Spleen (tissue), 11 donors: ENCODE measurements around the gene CYP4A22. TPM values are rescaled to one million over a fixed set of nuclear protein-coding genes. Genes with fewer than 3 reads are reported as not detected.
A peak's percentile ranks its signal among the peaks of the same experiment; 100 is the strongest.
"Not testable (repeated sequence)": the region's sequence is repeated elsewhere in the genome, so short reads cannot be mapped to it uniquely, and the experiment has no call there.

Source experiments
- DNase-seq: peaks from one replicate; pipeline ENCODE4 v3.0.0-alpha.2; 2020
- H3K27ac ChIP-seq, 8 donors: fragments of 200-600 bp; sonication (generic) in 7 of 8; 1 replicate in 4 of 8; 2 replicates in 4 of 8; pipeline versions ENCODE4 v1.5.0 to v1.8.0; 2016 to 2021; ENCODE audit warnings: inconsistent platforms in 4 of 8, mild to moderate bottlenecking in 4 of 8, moderate library complexity in 1 of 8
- H3K27me3 ChIP-seq, 7 donors: fragments of 200-600 bp; sonication (generic) in 6 of 7; replicated peaks in 1 of 7; 1 replicate in 4 of 7; 2 replicates in 3 of 7; pipeline versions ENCODE4 v1.5.0 to v1.8.0; 2016 to 2021; ENCODE audit warnings: inconsistent platforms in 3 of 7, mild to moderate bottlenecking in 1 of 7
- H3K36me3 ChIP-seq, 6 donors: fragments of 200-600 bp; sonication (generic) in 5 of 6; 1 replicate in 4 of 6; 2 replicates in 2 of 6; pipeline versions ENCODE4 v1.5.0 to v1.8.0; 2016 to 2021; ENCODE audit warnings: inconsistent platforms in 2 of 6
- H3K4me1 ChIP-seq, 6 donors: fragments of 200-600 bp; sonication (generic) in 5 of 6; 1 replicate in 3 of 6; 2 replicates in 3 of 6; pipeline versions ENCODE4 v1.5.0 to v1.8.0; 2016 to 2021; ENCODE audit warnings: inconsistent platforms in 3 of 6
- H3K4me3 ChIP-seq, 8 donors: fragments of 200-600 bp; sonication (generic) in 7 of 8; 1 replicate in 4 of 8; 2 replicates in 4 of 8; pipeline versions ENCODE4 v1.5.0 to v1.8.0; 2016 to 2021; ENCODE audit warnings: inconsistent platforms in 4 of 8, mild to moderate bottlenecking in 4 of 8, moderate library complexity in 2 of 8
- H3K9me3 ChIP-seq, 8 donors: fragments of 200-600 bp; sonication (generic) in 7 of 8; 1 replicate in 4 of 8; 2 replicates in 4 of 8; pipeline versions ENCODE4 v1.5.0 to v1.8.0; 2016 to 2021; ENCODE audit warnings: inconsistent platforms in 4 of 8
- POLR2A ChIP-seq, 3 donors: fragments of 450-650 bp; IDR thresholded peaks; one replicate each; pipeline ENCODE4 v1.5.1; 2017; ENCODE audit warnings: antibody characterized with exemption in 3 of 3, mild to moderate bottlenecking in 1 of 3
- POLR2AphosphoS5 ChIP-seq, 3 donors: sonication (generic); formaldehyde crosslinking; IDR thresholded peaks; one replicate each; pipeline ENCODE4 v1.5.1; 2017; ENCODE audit warnings: antibody characterized with exemption in 3 of 3
- WGBS, 5 donors: extraction: QIAGEN DNeasy Blood & Tissue Kit in 3 of 5; methylation state at CpG; one replicate each; pipeline versions ENCODE4 v1.1.5 to v1.1.7; 2013 to 2018; 5-methylcytosine and 5-hydroxymethylcytosine counted together
- intact Hi-C: fragments of 100-400 bp; cut with DNase I; formaldehyde crosslinking; loops from one replicate; pipeline ENCODE4 v1.15.0; 2023; ENCODE audit warnings: low total_unique reads
- polyA plus RNA-seq, 3 donors: library from polyadenylated mRNA; stranded (reverse); fragments of 200-250 nt; gene quantifications; one replicate each; pipeline ENCODE4 v1.2.1, GENCODE V29; 2013
- total RNA-seq, 7 donors: library from RNA; depleted of rRNA in 3 of 7; stranded (reverse); fragments of >200 nt in 3 of 7; fragmentation: NEBNext Ultra II Directional in 4 of 7; extraction: Animal tissue kit (Norgen Biotek cat#: 25700) in 4 of 7; gene quantifications; one replicate each; pipeline versions ENCODE4 v1.1.0 to v1.2.1, GENCODE V29; 2016 to 2021
- TF ChIP-seq, protein P1 (sequence below), 11 experiments: fragments of 200-600 bp in 7 of 11; fragments of 450-650 bp in 4 of 11; sonication (generic) in 4 of 11; IDR thresholded peaks in 8 of 11; conservative IDR thresholded peaks in 3 of 11; 1 replicate in 7 of 11; 2 replicates in 4 of 11; pipeline versions ENCODE4 v1.4.0 to v1.8.0; 2016 to 2021; ENCODE audit warnings: antibody characterized with exemption in 11 of 11, inconsistent platforms in 4 of 11, mild to moderate bottlenecking in 1 of 11
- donor health status: healthy with polysubstance abuse.
- donor health status: DM: no; HTN: no; CAD: no; lungs with moderate emphysema.
- donor health status: DM: no; HTN: no; CAD: no.
- donor health status: Bipolar disorder and iron deficiency.
- donor health status: healthy.
- donor health status: DM: no; HTN: no; CAD: no.
- donor health status: DM: yes; HTN: yes; CAD: no.

The CYP4A22 gene
- total and polyA plus RNA-seq, 10 donors: 0.43 TPM; not detected in 9

DNA sequence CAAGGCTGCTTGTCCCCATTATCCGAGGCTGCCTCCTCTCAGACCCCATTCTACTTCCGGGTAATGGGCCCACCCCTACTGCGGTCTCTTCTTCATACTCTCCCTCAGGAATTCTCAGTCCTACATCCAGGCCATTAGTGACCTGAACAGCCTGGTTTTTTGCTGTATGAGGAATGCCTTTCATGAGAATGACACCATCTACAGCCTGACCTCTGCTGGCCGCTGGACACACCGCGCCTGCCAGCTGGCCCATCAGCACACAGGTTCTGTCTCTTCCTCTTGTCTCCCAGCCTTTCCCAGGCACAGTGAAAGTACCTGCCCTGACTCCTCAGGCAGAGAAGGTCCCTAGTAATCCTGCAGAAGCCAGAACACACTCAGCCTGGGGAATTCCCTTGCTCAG is 6.4 kb downstream of the CYP4A22 start:
- H3K9me3 ChIP-seq, H3K4me1 ChIP-seq, H3K27ac ChIP-seq, DNase-seq, H3K27me3 ChIP-seq, H3K4me3 ChIP-seq, intact Hi-C loops, H3K36me3 ChIP-seq: not testable (repeated sequence)
- WGBS, 5 donors: 62 to 78% (median 69%) methylated on average over 6 of the region's 6 CpGs
- TF ChIP-seq, protein P1, sequence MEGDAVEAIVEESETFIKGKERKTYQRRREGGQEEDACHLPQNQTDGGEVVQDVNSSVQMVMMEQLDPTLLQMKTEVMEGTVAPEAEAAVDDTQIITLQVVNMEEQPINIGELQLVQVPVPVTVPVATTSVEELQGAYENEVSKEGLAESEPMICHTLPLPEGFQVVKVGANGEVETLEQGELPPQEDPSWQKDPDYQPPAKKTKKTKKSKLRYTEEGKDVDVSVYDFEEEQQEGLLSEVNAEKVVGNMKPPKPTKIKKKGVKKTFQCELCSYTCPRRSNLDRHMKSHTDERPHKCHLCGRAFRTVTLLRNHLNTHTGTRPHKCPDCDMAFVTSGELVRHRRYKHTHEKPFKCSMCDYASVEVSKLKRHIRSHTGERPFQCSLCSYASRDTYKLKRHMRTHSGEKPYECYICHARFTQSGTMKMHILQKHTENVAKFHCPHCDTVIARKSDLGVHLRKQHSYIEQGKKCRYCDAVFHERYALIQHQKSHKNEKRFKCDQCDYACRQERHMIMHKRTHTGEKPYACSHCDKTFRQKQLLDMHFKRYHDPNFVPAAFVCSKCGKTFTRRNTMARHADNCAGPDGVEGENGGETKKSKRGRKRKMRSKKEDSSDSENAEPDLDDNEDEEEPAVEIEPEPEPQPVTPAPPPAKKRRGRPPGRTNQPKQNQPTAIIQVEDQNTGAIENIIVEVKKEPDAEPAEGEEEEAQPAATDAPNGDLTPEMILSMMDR (IDR thresholded peaks at IDR 0.05 in 8 of 11, conservative IDR thresholded peaks at IDR 0.05 in 3 of 11): peak in 2 of 11 experiments; percentile 21 to 23

DNA sequence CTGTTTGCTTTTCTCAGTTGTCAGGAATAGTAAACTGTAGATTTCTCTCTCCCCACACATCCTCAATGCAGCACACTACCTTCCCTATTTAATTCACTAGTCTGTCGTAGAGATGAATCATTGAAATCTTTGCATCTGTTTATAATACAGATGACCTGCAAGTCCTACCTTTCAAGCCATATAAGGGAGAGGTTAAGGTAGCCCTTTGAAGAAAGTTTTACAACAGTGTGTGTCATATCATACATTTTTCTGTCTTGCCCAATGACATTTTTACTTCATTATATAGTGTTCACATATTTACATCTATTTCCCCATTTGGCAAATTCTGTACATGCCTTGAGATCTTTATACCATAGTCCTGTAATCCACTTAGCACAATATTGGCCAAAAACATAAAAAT is 9.3 kb downstream of the CYP4A22 start:
- not testable (repeated sequence) for DNase-seq
- 6 to 89% (median 56%) methylated on average over 1 of the region's 1 CpG for WGBS, 5 donors

GRCh38 chr1:47147047-47147785 is 10.0 kb downstream of the CYP4A22 start:
- no peaks in the 10 kb centered on the region for H3K9me3 ChIP-seq
- TF ChIP-seq, protein P1 (IDR thresholded peaks at IDR 0.05 in 8 of 11, conservative IDR thresholded peaks at IDR 0.05 in 3 of 11): no peak
- TF ChIP-seq POLR2AphosphoS5 (IDR thresholded peaks at IDR 0.05) (no peak), POLR2A (IDR thresholded peaks at IDR 0.05) (no peak)
- 57 to 66% (median 59%) methylated on average over 6 of the region's 6 CpGs for WGBS, 5 donors
- peaks cover 0 to 10% (median 0%) of the 10 kb centered on the region in 7 donors for H3K27me3 ChIP-seq
- no peaks in the 10 kb centered on the region for H3K36me3 ChIP-seq
- intact Hi-C loops: no loop called here
- H3K4me1 ChIP-seq: no peaks in the 10 kb centered on the region
- no peak for DNase-seq
- H3K27ac ChIP-seq: no peak overlapping the region
- H3K4me3 ChIP-seq: no peak overlapping the region

More for the DNA sequence above, 9.3 kb downstream of the CYP4A22 start:
- H3K9me3 ChIP-seq, intact Hi-C loops, H3K27me3 ChIP-seq, H3K4me3 ChIP-seq, H3K4me1 ChIP-seq, H3K27ac ChIP-seq, H3K36me3 ChIP-seq: not testable (repeated sequence)

DNA sequence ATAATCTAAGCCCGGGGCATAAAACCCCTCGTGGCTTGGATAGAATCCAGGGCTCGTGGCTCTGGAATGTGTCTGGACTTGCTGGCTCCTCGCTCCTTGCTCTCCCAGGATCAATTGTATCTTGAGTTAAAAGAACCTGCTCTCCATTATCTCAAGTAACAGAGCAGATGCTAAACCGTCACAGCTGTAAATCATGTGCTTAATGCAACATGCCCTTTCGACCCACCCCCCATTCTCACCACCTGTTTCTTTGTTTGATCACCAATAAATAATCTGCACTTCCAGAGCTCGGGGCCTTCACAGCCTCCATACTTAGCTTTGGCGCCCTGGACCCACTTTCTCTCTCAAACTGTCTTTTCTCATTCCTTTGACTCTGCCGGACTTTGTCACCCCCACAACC is 11.9 kb downstream of the CYP4A22 start:
- H3K9me3 ChIP-seq, H3K27ac ChIP-seq, intact Hi-C loops, H3K4me3 ChIP-seq, H3K36me3 ChIP-seq, DNase-seq, H3K4me1 ChIP-seq: not testable (repeated sequence)
- WGBS, 5 donors: 49 to 60% (median 58%) methylated on average over 6 to 9 of the region's 9 CpGs
- H3K27me3 ChIP-seq: peaks cover 0 to 22% (median 0%) of the 10 kb centered on the region in 7 donors

GRCh38 chr1:47156457-47156856 is 19.2 kb downstream of the CYP4A22 start:
- H3K36me3 ChIP-seq, DNase-seq, H3K4me1 ChIP-seq, H3K4me3 ChIP-seq, H3K27ac ChIP-seq, intact Hi-C loops: not testable (repeated sequence)
- Histone ChIP-seq H3K27me3 (peaks cover 0 to 17% (median 0%) of the 10 kb centered on the region in 7 donors), H3K9me3 (peaks cover 0 to 25% (median 10%) of the 10 kb centered on the region in 8 donors)

- 61 to 90% (median 87%) methylated on average over 3 of the region's 3 CpGs for WGBS, 5 donors
- DNase-seq, H3K36me3 ChIP-seq, H3K27ac ChIP-seq, H3K4me3 ChIP-seq, H3K4me1 ChIP-seq, intact Hi-C loops: not testable (repeated sequence)
- Histone ChIP-seq H3K27me3 (peaks cover 0 to 13% (median 0%) of the 10 kb centered on the region in 7 donors), H3K9me3 (peaks cover 0 to 25% (median 10%) of the 10 kb centered on the region in 8 donors)
These were observed 20.7 kb downstream of the CYP4A22 start for GRCh38 chr1:47157957-47158356.
